CD4-positive, alpha-beta memory T cell (primary cell): Measurements from ENCODE around the gene TOM1L1. TPM values are rescaled to one million over a fixed set of nuclear protein-coding genes. Genes with fewer than 3 reads are reported as not detected.

ENCODE experiments used
- CTCF ChIA-PET: fragments of 350-600 bp; sonication (Branson Sonifier 250); formaldehyde crosslinking; loops from one replicate; lab custom pipeline; 2021; ENCODE audit warnings: inconsistent platforms; ENCODE audit not compliant: partially characterized antibody; lab: Charles Lee
- POLR2A ChIA-PET: fragments of 350-600 bp; sonication (Branson Sonifier 250); formaldehyde crosslinking; loops from one replicate; lab custom pipeline; 2021; ENCODE audit not compliant: partially characterized antibody; lab: Charles Lee
- DNase-seq, 5 donors: peaks; one replicate each; pipeline versions ENCODE4 v3.0.0 to v3.0.0-alpha.2; 2020 to 2022; ENCODE audit warnings: mixed read lengths in 1 of 5
- H3K27ac ChIP-seq: one replicate; pipeline ENCODE4 v1.7.0; 2013; ENCODE audit warnings: low read depth, low read length
- H3K27me3 ChIP-seq: 2 replicates; pipeline ENCODE4 v1.7.0; 2013; ENCODE audit warnings: mild to moderate bottlenecking, low read length, moderate library complexity; ENCODE audit not compliant: insufficient read depth
- H3K36me3 ChIP-seq: 2 replicates; pipeline ENCODE4 v1.7.0; 2013; ENCODE audit warnings: mild to moderate bottlenecking, low read length, moderate library complexity; ENCODE audit not compliant: insufficient read depth
- H3K4me1 ChIP-seq: 2 replicates; pipeline ENCODE4 v1.7.0; 2013; ENCODE audit warnings: mild to moderate bottlenecking, low read length, moderate library complexity; ENCODE audit not compliant: insufficient read depth
- H3K4me3 ChIP-seq, 2 donors: one replicate each; pipeline ENCODE4 v1.7.0; 2013; ENCODE audit warnings: low read length in 2 of 2, mild to moderate bottlenecking in 1 of 2
- H3K9me3 ChIP-seq, 2 donors: one replicate each; pipeline ENCODE4 v1.7.0; 2013; ENCODE audit warnings: low read length in 2 of 2, control low read depth in 1 of 2; ENCODE audit not compliant: control insufficient read depth in 1 of 2
- H3K27ac Mint-ChIP-seq, 7 donors: one replicate each; pipeline ENCODE4 v1.8.0; 2020 to 2021; ENCODE audit warnings: mixed read lengths in 7 of 7, mild to moderate bottlenecking in 6 of 7, inconsistent platforms in 3 of 7, moderate library complexity in 3 of 7
- H3K27me3 Mint-ChIP-seq, 2 donors: one replicate each; pipeline ENCODE4 v1.8.0; 2020 to 2021; ENCODE audit warnings: mixed read lengths in 2 of 2
- H3K36me3 Mint-ChIP-seq, 2 donors: one replicate each; pipeline ENCODE4 v1.8.0; 2020 to 2021; ENCODE audit warnings: mixed read lengths in 2 of 2, inconsistent platforms in 1 of 2, mild to moderate bottlenecking in 1 of 2
- H3K4me1 Mint-ChIP-seq, 4 donors: one replicate each; pipeline ENCODE4 v1.8.0; 2020 to 2021; ENCODE audit warnings: mixed read lengths in 4 of 4, mild to moderate bottlenecking in 1 of 4
- H3K4me3 Mint-ChIP-seq, 8 donors: one replicate each; pipeline ENCODE4 v1.8.0; 2020 to 2021; ENCODE audit warnings: mixed read lengths in 8 of 8, mild to moderate bottlenecking in 7 of 8, moderate library complexity in 6 of 8, inconsistent platforms in 3 of 8
- H3K9me3 Mint-ChIP-seq, 8 donors: one replicate each; pipeline ENCODE4 v1.8.0; 2020 to 2021; ENCODE audit warnings: mixed read lengths in 8 of 8, mild to moderate bottlenecking in 5 of 8, inconsistent platforms in 3 of 8, moderate library complexity in 1 of 8
- intact Hi-C: fragments of 100-400 bp; cut with micrococcal nuclease; formaldehyde crosslinking; loops from one replicate; pipeline ENCODE4 v1.15.1; 2023
- polyA plus RNA-seq, 2 donors: library from polyadenylated mRNA; unstranded; fragments of 300-500 nt; fragmentation: Illumina TruSeq; gene quantifications; one replicate each; pipeline ENCODE4 v1.2.3, GENCODE V29; 2021
- total RNA-seq, 2 experiments: library from RNA; stranded (reverse); gene quantifications; one replicate each; pipeline ENCODE4 v1.2.3, GENCODE V29; 2021

Gene TOM1L1
- total and polyA plus RNA-seq, 4 experiments from 2014 or later, result 0.48 to 0.53 TPM; not detected in 2

GRCh38 chr17:55005520-55005919 is 104.9 kb downstream of the TOM1L1 start:
- peak in 2 of 5 donors; percentile 1 to 5 for DNase-seq
- intact Hi-C loops, result no loop called here
- H3K9me3 ChIP-seq, result no peaks in the 10 kb centered on the region
- H3K27me3 ChIP-seq, result no peaks in the 10 kb centered on the region
- H3K27ac ChIP-seq, result no peak overlapping the region
- no peak overlapping the region for H3K4me3 ChIP-seq
- no peaks in the 10 kb centered on the region for H3K4me1 ChIP-seq
- Mint-ChIP-seq H3K4me1 (no peaks in the 10 kb centered on the region), H3K27ac (no peak overlapping the region), H3K36me3 (peaks cover 13 to 14% of the 10 kb centered on the region in 2 donors), H3K9me3 (no peaks in the 10 kb centered on the region), H3K4me3 (no peak overlapping the region), H3K27me3 (no peaks in the 10 kb centered on the region)
- no peaks in the 10 kb centered on the region for H3K36me3 ChIP-seq
- CTCF ChIA-PET, result interaction anchor here (0.9 to 6.3 kb wide), 3 partner anchors 12 to 291 kb away, joined by 3 to 35 read pairs (median 8); no protein-coding TSS in a partner anchor
- POLR2A ChIA-PET, result no interaction called here

Other genes with a start within 250 kb of the TOM1L1 start
- gene COX11, start 67.8 kb downstream of the TOM1L1 start, total RNA-seq, result 10 to 100 TPM; 84.0 to 86.0 TPM
- 10 to 100 TPM; 58.0 to 83.4 TPM for gene COX11, start 67.8 kb downstream of the TOM1L1 start, polyA plus RNA-seq
- 10 to 100 TPM; 11.1 to 12.8 TPM for gene STXBP4, start 67.9 kb downstream of the TOM1L1 start, total RNA-seq
- 1 to 10 TPM; 1.5 to 3.5 TPM for gene STXBP4, start 67.9 kb downstream of the TOM1L1 start, polyA plus RNA-seq